ENCODE data around the gene ADRM1.

GRCh38 chr20:62311832-62312661 is 9.2 kb downstream of the ADRM1 start:
- no peak for TF ChIP-seq CTCF (IDR thresholded peaks at IDR 0.05)
- no peak for TF ChIP-seq POLR2A (IDR thresholded peaks at IDR 0.05)
